Colonic mucosa (tissue), 4 donors: Measurements from ENCODE around the gene AFF3. TPM values are rescaled to one million over a fixed set of nuclear protein-coding genes. Genes with fewer than 3 reads are reported as not detected.

Source experiments
- DNase-seq: peaks from one replicate; pipeline ENCODE4 v3.0.0-alpha.2; 2020
- H3K27ac ChIP-seq: fragments of 200-600 bp; one replicate; pipeline ENCODE4 v1.8.0; 2021
- H3K27me3 ChIP-seq: fragments of 200-600 bp; one replicate; pipeline ENCODE4 v1.8.0; 2021
- H3K36me3 ChIP-seq: fragments of 200-600 bp; one replicate; pipeline ENCODE4 v1.8.0; 2021
- H3K4me1 ChIP-seq: fragments of 200-600 bp; one replicate; pipeline ENCODE4 v1.8.0; 2021; ENCODE audit warnings: mild to moderate bottlenecking
- H3K4me3 ChIP-seq: fragments of 200-600 bp; one replicate; pipeline ENCODE4 v1.8.0; 2021
- H3K9ac ChIP-seq, 2 donors: one replicate each; pipeline ENCODE4 v1.7.0; 2013; ENCODE audit warnings: control low read depth in 2 of 2, low read depth in 2 of 2, low read length in 2 of 2
- H3K9me3 ChIP-seq: fragments of 200-600 bp; one replicate; pipeline ENCODE4 v1.8.0; 2021
- CTCF ChIP-seq: fragments of 200-600 bp; IDR thresholded peaks from one replicate; pipeline ENCODE4 v1.8.0; 2022; ENCODE audit warnings: antibody characterized with exemption, mild to moderate bottlenecking
- intact Hi-C: fragments of 100-400 bp; cut with DNase I; formaldehyde crosslinking; loops from one replicate; pipeline ENCODE4 v1.14.1; 2022
- total RNA-seq, 2 donors: library from RNA; stranded (reverse); fragmentation: NEBNext Ultra II Directional in 1 of 2; extraction: Animal tissue kit (Norgen Biotek cat#: 25700) in 1 of 2; gene quantifications; one replicate each; pipeline ENCODE4 v1.2.1, GENCODE V29; 2021
- donor health status: healthy.
- donor health status: DM: no; HTN: no; CAD: no.
- donor health status: DM: no; HTN: no; CAD: no.

AFF3 gene
- total RNA-seq, 2 donors from 2014 or later = 0.86 to 2.6 TPM

GRCh38 chr2:99977966-99978365 lies 164.4 kb downstream of the AFF3 start:
- Histone ChIP-seq H3K4me3 (no peak overlapping the region), H3K9me3 (no peaks in the 10 kb centered on the region), H3K9ac (no peak overlapping the region), H3K27me3 (no peaks in the 10 kb centered on the region), H3K36me3 (no peaks in the 10 kb centered on the region), H3K27ac (no peak overlapping the region), H3K4me1 (no peaks in the 10 kb centered on the region)
- no peak for DNase-seq
- no peak for TF ChIP-seq CTCF
- intact Hi-C loops = no loop called here

- Histone ChIP-seq H3K9ac (no peak overlapping the region), H3K27ac (no peak overlapping the region), H3K27me3 (no peaks in the 10 kb centered on the region), H3K9me3 (no peaks in the 10 kb centered on the region), H3K4me3 (no peak overlapping the region), H3K36me3 (no peaks in the 10 kb centered on the region), H3K4me1 (no peaks in the 10 kb centered on the region)
- no peak for DNase-seq
- no peak for TF ChIP-seq CTCF
- intact Hi-C loops = no loop called here
These were observed 167.0 kb downstream of the AFF3 start for GRCh38 chr2:99975386-99975785.

- DNase-seq = no peak
- no peak overlapping the region for H3K4me3 ChIP-seq
- no peak overlapping the region for H3K27ac ChIP-seq
- no peaks in the 10 kb centered on the region for H3K4me1 ChIP-seq
- no peak for TF ChIP-seq CTCF
- intact Hi-C loops = no loop called here
- no peaks in the 10 kb centered on the region for H3K36me3 ChIP-seq
- no peaks in the 10 kb centered on the region for H3K9me3 ChIP-seq
- no peak overlapping the region for H3K9ac ChIP-seq
- H3K27me3 ChIP-seq = no peaks in the 10 kb centered on the region
These were observed 167.6 kb downstream of the AFF3 start for GRCh38 chr2:99974682-99975375.

GRCh38 chr2:99974275-99974674 lies 168.1 kb downstream of the AFF3 start:
- no peaks in the 10 kb centered on the region for H3K9me3 ChIP-seq
- H3K27ac ChIP-seq = no peak overlapping the region
- no peak overlapping the region for H3K4me3 ChIP-seq
- H3K4me1 ChIP-seq = no peaks in the 10 kb centered on the region
- intact Hi-C loops = no loop called here
- DNase-seq = no peak
- TF ChIP-seq CTCF = no peak
- H3K27me3 ChIP-seq = no peaks in the 10 kb centered on the region
- no peaks in the 10 kb centered on the region for H3K36me3 ChIP-seq
- no peak overlapping the region for H3K9ac ChIP-seq

GRCh38 chr2:99971326-99971900 lies 171.0 kb downstream of the AFF3 start:
- intact Hi-C loops = no loop called here
- no peak overlapping the region for H3K9ac ChIP-seq
- H3K27ac ChIP-seq = no peak overlapping the region
- no peaks in the 10 kb centered on the region for H3K4me1 ChIP-seq
- no peaks in the 10 kb centered on the region for H3K9me3 ChIP-seq
- no peak for TF ChIP-seq CTCF
- no peaks in the 10 kb centered on the region for H3K36me3 ChIP-seq
- no peak overlapping the region for H3K4me3 ChIP-seq
- H3K27me3 ChIP-seq = no peaks in the 10 kb centered on the region
- no peak for DNase-seq
